Hepatocyte (in vitro differentiated cells): ENCODE measurements around the gene ZNF835. TPM values are rescaled to one million over a fixed set of nuclear protein-coding genes. Genes with fewer than 3 reads are reported as not detected.

Experiments used
- DNase-seq: peaks from one replicate; pipeline ENCODE4 v3.0.0-alpha.2; 2016; ENCODE audit warnings: low spot score
- H2AFZ ChIP-seq: fragments of 200-600 bp; sonication (generic); 2 replicates; pipeline ENCODE4 v1.6.0; 2016; ENCODE audit warnings: antibody characterized with exemption, mild to moderate bottlenecking
- H3K27ac ChIP-seq: fragments of 200-600 bp; sonication (generic); 2 replicates; pipeline ENCODE4 v1.5.1; 2016; ENCODE audit warnings: mild to moderate bottlenecking
- H3K27me3 ChIP-seq: fragments of 200-600 bp; sonication (generic); 2 replicates; pipeline ENCODE4 v1.6.1; 2016
- H3K36me3 ChIP-seq: fragments of 200-600 bp; sonication (generic); replicated peaks from 2 replicates; pipeline ENCODE4 v1.5.1; 2016; ENCODE audit warnings: low read depth; ENCODE audit not compliant: insufficient read depth
- H3K4me1 ChIP-seq: fragments of 200-600 bp; sonication (generic); 2 replicates; pipeline ENCODE4 v1.5.1; 2016; ENCODE audit warnings: mild to moderate bottlenecking, moderate library complexity; ENCODE audit not compliant: insufficient read depth
- H3K4me2 ChIP-seq: fragments of 200-600 bp; sonication (generic); 2 replicates; pipeline ENCODE4 v1.6.0; 2016
- H3K4me3 ChIP-seq: fragments of 200-600 bp; sonication (generic); 2 replicates; pipeline ENCODE4 v1.5.1; 2016; ENCODE audit warnings: mild to moderate bottlenecking
- H3K79me2 ChIP-seq: fragments of 200-600 bp; sonication (generic); 2 replicates; pipeline ENCODE4 v1.6.0; 2017; ENCODE audit warnings: mild to moderate bottlenecking
- H3K9me2 ChIP-seq: fragments of 200-600 bp; sonication (generic); replicated peaks from 2 replicates; pipeline ENCODE4 v1.6.0; 2017; ENCODE audit warnings: mild to moderate bottlenecking; ENCODE audit not compliant: insufficient read depth
- H3K9me3 ChIP-seq: fragments of 200-600 bp; sonication (generic); 2 replicates; pipeline ENCODE4 v1.5.1; 2016; ENCODE audit warnings: low read depth, mild to moderate bottlenecking
- H4K20me1 ChIP-seq: fragments of 200-600 bp; sonication (generic); 2 replicates; pipeline ENCODE4 v1.6.0; 2016; ENCODE audit warnings: mild to moderate bottlenecking; ENCODE audit not compliant: insufficient read depth, poor library complexity, severe bottlenecking
- EZH2 ChIP-seq: fragments of 200-600 bp; sonication (generic); IDR thresholded peaks from 2 replicates; pipeline ENCODE4 v1.6.1; 2016; ENCODE audit warnings: antibody characterized with exemption, mild to moderate bottlenecking, borderline replicate concordance
- EZH2phosphoT487 ChIP-seq: fragments of 200-600 bp; sonication (generic); IDR thresholded peaks from one replicate; pipeline ENCODE4 v1.6.1; 2018; ENCODE audit warnings: antibody characterized with exemption, mild to moderate bottlenecking, low read depth, moderate library complexity; ENCODE audit not compliant: unreplicated experiment, severe bottlenecking
- WGBS: methylation state at CpG from one replicate; pipeline ENCODE4 v1.1.6; 2016; ENCODE audit warnings: low lambda C conversion rate; ENCODE audit errors: missing lambda C conversion rate; 5-methylcytosine and 5-hydroxymethylcytosine counted together
- polyA plus RNA-seq: library from polyadenylated mRNA; unstranded; fragments of >200 nt; fragmentation: Nextera tagmentation; extraction: Ambion mirVana; gene quantifications from 2 replicates; pipeline ENCODE4 v1.2.1, GENCODE V29; 2016
- total RNA-seq: library from RNA; depleted of rRNA; stranded (reverse); fragments of >200 nt; gene quantifications from 2 replicates; pipeline ENCODE4 v1.2.3, GENCODE V29; 2014
- TF ChIP-seq, protein P1 (sequence below): fragments of 200-600 bp; sonication (generic); IDR thresholded peaks from 2 replicates; pipeline ENCODE4 v1.5.1; 2016; ENCODE audit warnings: antibody characterized with exemption, mild to moderate bottlenecking; ENCODE audit not compliant: poor library complexity

Gene ZNF835
- total RNA-seq: not detected in 2 replicates
- not detected in 2 replicates for polyA plus RNA-seq

DNA sequence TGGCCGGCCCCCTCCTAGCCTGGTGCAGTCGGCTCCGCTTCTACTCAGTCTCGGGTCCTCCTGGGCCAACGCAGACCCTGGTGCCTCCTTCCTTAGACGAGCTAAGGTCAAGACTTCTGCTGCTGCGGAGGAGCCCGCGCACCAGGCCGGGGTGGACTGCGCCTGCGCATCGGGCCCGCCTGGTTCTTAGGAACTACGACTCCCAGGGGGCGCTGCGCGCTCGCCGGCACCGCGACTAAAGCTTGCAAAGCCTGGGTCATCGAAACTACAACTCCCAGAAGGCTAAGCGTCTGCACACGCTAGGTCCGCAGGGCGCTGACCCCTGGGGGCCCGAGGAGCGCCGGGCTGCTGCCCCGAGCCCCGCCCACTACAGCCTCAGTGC, at the start of gene ZNF835:
Gene ZNF835, minus strand, starts transcription at position 145 of the 382 bp plus-strand sequence. CDS start 6,559 bp downstream, outside the sequence.
- no peaks in the 10 kb centered on the region for H3K9me3 ChIP-seq
- no peak within 1 kb of the TSS for H3K4me2 ChIP-seq
- H3K4me1 ChIP-seq: no peaks in the 10 kb centered on the region
- no peak for DNase-seq
- H3K79me2 ChIP-seq: no peaks in the 10 kb centered on the region
- no peaks in the 10 kb centered on the region for H3K36me3 ChIP-seq
- no peak within 1 kb of the TSS for H3K27ac ChIP-seq
- no peaks in the 10 kb centered on the region for H4K20me1 ChIP-seq
- H3K9me2 ChIP-seq: no peaks in the 10 kb centered on the region
- TF ChIP-seq, protein P1, sequence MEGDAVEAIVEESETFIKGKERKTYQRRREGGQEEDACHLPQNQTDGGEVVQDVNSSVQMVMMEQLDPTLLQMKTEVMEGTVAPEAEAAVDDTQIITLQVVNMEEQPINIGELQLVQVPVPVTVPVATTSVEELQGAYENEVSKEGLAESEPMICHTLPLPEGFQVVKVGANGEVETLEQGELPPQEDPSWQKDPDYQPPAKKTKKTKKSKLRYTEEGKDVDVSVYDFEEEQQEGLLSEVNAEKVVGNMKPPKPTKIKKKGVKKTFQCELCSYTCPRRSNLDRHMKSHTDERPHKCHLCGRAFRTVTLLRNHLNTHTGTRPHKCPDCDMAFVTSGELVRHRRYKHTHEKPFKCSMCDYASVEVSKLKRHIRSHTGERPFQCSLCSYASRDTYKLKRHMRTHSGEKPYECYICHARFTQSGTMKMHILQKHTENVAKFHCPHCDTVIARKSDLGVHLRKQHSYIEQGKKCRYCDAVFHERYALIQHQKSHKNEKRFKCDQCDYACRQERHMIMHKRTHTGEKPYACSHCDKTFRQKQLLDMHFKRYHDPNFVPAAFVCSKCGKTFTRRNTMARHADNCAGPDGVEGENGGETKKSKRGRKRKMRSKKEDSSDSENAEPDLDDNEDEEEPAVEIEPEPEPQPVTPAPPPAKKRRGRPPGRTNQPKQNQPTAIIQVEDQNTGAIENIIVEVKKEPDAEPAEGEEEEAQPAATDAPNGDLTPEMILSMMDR: no peak
- TF ChIP-seq EZH2phosphoT487 (no peak), EZH2 (no peak)
- no peaks in the 10 kb centered on the region for H3K27me3 ChIP-seq
- no peak within 1 kb of the TSS for H2AFZ ChIP-seq
- 89% methylated on average over 32 of the region's 32 CpGs for WGBS
- H3K4me3 ChIP-seq: no peak within 1 kb of the TSS

DNA sequence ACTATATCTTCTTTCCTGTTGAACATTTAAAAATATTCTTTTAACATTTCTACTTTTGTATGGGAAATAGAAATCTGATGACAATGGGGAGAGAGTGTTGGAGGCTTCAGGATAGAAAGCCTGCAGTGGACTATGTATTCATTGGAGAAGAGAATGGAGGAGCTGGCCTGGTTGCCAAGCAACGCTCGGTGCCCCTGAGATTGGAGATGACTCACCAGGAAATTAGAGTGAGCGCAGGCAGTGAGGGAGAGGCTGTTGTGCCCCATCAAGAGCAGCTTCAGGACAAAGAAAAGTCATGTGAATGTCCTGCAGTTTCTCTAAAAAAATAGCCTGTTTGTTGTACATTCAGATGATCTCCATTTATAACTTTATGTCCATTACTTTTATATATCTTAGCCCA, 48.7 kb upstream of the ZNF835 start:
- Histone ChIP-seq H3K79me2 (no peaks in the 10 kb centered on the region), H3K27ac (no peak overlapping the region), H3K4me2 (no peak overlapping the region), H4K20me1 (no peaks in the 10 kb centered on the region), H3K9me2 (no peaks in the 10 kb centered on the region), H3K36me3 (no peaks in the 10 kb centered on the region), H2AFZ (no peak overlapping the region), H3K27me3 (no peaks in the 10 kb centered on the region), H3K4me3 (no peak overlapping the region), H3K9me3 (no peaks in the 10 kb centered on the region), H3K4me1 (no peaks in the 10 kb centered on the region)
- TF ChIP-seq, protein P1: no peak
- TF ChIP-seq EZH2 (no peak), EZH2phosphoT487 (no peak)
- no peak for DNase-seq
- 67% methylated on average over 3 of the region's 3 CpGs for WGBS

DNA sequence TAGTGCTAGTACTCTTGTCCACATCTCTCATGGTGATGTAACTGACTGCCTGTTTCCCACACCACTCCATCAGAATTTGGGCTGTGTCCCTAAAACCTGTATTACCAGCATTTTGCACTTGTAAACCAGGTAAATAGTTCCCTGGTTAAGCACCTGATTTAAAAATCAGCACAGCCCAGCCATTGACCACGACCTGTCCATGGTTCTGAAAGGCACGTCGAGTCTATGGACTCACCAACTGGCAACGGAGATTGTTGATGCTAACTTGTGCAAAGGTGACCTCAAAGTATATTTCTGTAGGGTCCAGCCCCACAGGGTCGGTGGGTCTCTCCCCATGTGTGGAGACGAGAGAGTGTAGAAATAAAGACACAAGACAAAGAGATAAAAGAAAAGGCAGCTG, 46.7 kb upstream of the ZNF835 start:
- Histone ChIP-seq H2AFZ (no peak overlapping the region), H3K4me3 (no peak overlapping the region), H4K20me1 (no peaks in the 10 kb centered on the region), H3K4me2 (no peak overlapping the region), H3K27me3 (no peaks in the 10 kb centered on the region), H3K27ac (no peak overlapping the region), H3K9me3 (no peaks in the 10 kb centered on the region), H3K36me3 (no peaks in the 10 kb centered on the region), H3K9me2 (no peaks in the 10 kb centered on the region), H3K79me2 (no peaks in the 10 kb centered on the region), H3K4me1 (no peaks in the 10 kb centered on the region)
- DNase-seq: no peak
- TF ChIP-seq, protein P1: no peak
- TF ChIP-seq EZH2 (no peak), EZH2phosphoT487 (no peak)
- 67% methylated on average over 6 of the region's 6 CpGs for WGBS
